ENCODE measurements around the gene CRYL1.

The CRYL1 gene

GRCh38 chr13:20422362-20422761, 103.3 kb downstream of the CRYL1 start:
- DNase-seq: no peak
- H3K27ac Mint-ChIP-seq: no peak overlapping the region
- peaks cover 11% of the 10 kb centered on the region for H3K27me3 Mint-ChIP-seq (ENCODE audit: low read depth, poor library complexity)
- no peak overlapping the region for H3K4me3 Mint-ChIP-seq
- no peak for TF ChIP-seq CTCF (IDR thresholded peaks at IDR 0.05)
- peaks cover 18% of the 10 kb centered on the region for H3K4me1 Mint-ChIP-seq
- no peaks in the 10 kb centered on the region for H3K36me3 Mint-ChIP-seq (ENCODE audit: low read depth)
- H3K9me3 Mint-ChIP-seq: peaks cover 14% of the 10 kb centered on the region

GRCh38 chr13:20420938-20421337, 104.7 kb downstream of the CRYL1 start:
- no peak overlapping the region for H3K4me3 Mint-ChIP-seq
- H3K4me1 Mint-ChIP-seq: peaks cover 12% of the 10 kb centered on the region
- H3K27ac Mint-ChIP-seq: no peak overlapping the region
- no peak for DNase-seq
- peaks cover 8% of the 10 kb centered on the region for H3K27me3 Mint-ChIP-seq (ENCODE audit: low read depth, poor library complexity)
- TF ChIP-seq CTCF (IDR thresholded peaks at IDR 0.05): no peak
- peaks cover 14% of the 10 kb centered on the region for H3K9me3 Mint-ChIP-seq
- H3K36me3 Mint-ChIP-seq (ENCODE audit: low read depth): no peaks in the 10 kb centered on the region

- no peak overlapping the region for H3K27ac Mint-ChIP-seq
- no peak overlapping the region for H3K4me3 Mint-ChIP-seq
- no peaks in the 10 kb centered on the region for H3K36me3 Mint-ChIP-seq (ENCODE audit: low read depth)
- peaks cover 14% of the 10 kb centered on the region for H3K27me3 Mint-ChIP-seq (ENCODE audit: low read depth, poor library complexity)
- H3K4me1 Mint-ChIP-seq: peaks cover 18% of the 10 kb centered on the region
- no peak for DNase-seq
- peaks cover 14% of the 10 kb centered on the region for H3K9me3 Mint-ChIP-seq
- TF ChIP-seq CTCF (IDR thresholded peaks at IDR 0.05): no peak
Observed at GRCh38 chr13:20418953-20419352, 106.7 kb downstream of the CRYL1 start.

GRCh38 chr13:20416223-20416745, 109.4 kb downstream of the CRYL1 start:
- H3K27me3 Mint-ChIP-seq (ENCODE audit: low read depth, poor library complexity): peaks cover 11% of the 10 kb centered on the region
- H3K4me1 Mint-ChIP-seq: peaks cover 24% of the 10 kb centered on the region
- no peaks in the 10 kb centered on the region for H3K36me3 Mint-ChIP-seq (ENCODE audit: low read depth)
- no peak for TF ChIP-seq CTCF (IDR thresholded peaks at IDR 0.05)
- no peak overlapping the region for H3K27ac Mint-ChIP-seq
- peaks cover 14% of the 10 kb centered on the region for H3K9me3 Mint-ChIP-seq
- DNase-seq: no peak
- no peak overlapping the region for H3K4me3 Mint-ChIP-seq

GRCh38 chr13:20415694-20416107, 110.0 kb downstream of the CRYL1 start:
- Mint-ChIP-seq H3K4me1 (peaks cover 24% of the 10 kb centered on the region), H3K27me3 (ENCODE audit: low read depth, poor library complexity) (peaks cover 11% of the 10 kb centered on the region), H3K27ac (no peak overlapping the region), H3K4me3 (no peak overlapping the region), H3K9me3 (peaks cover 14% of the 10 kb centered on the region), H3K36me3 (ENCODE audit: low read depth) (no peaks in the 10 kb centered on the region)
- no peak for DNase-seq
- no peak for TF ChIP-seq CTCF (IDR thresholded peaks at IDR 0.05)

- Mint-ChIP-seq H3K4me1 (peaks cover 20% of the 10 kb centered on the region), H3K9me3 (peaks cover 14% of the 10 kb centered on the region), H3K27ac (no peak overlapping the region), H3K4me3 (no peak overlapping the region), H3K36me3 (ENCODE audit: low read depth) (no peaks in the 10 kb centered on the region), H3K27me3 (ENCODE audit: low read depth, poor library complexity) (peaks cover 11% of the 10 kb centered on the region)
- no peak for TF ChIP-seq CTCF (IDR thresholded peaks at IDR 0.05)
- no peak for DNase-seq
Observed at GRCh38 chr13:20415306-20415679, 110.4 kb downstream of the CRYL1 start.
